Activated CD4-positive, alpha-beta T cell treated with anti-CD3 and anti-CD28 coated beads, Interleukin-2, amount 50 U/mL, for 48 hours (primary cell): ENCODE measurements around the gene FRYL.
"Not testable (repeated sequence)": the region's sequence is repeated elsewhere in the genome, so short reads cannot be mapped to it uniquely, and the experiment has no call there.

Experiments
- DNase-seq, 2 experiments: peaks; one replicate each; pipeline ENCODE4 v3.0.0-alpha.2; 2020

Gene FRYL

GRCh38 chr4:48781968-48782367 lies 1.9 kb upstream of the FRYL start:
- DNase-seq, result no peak

GRCh38 chr4:48780865-48781214 lies 761 bp upstream of the FRYL start:
- DNase-seq, result peak; percentile 38 to 55

GRCh38 chr4:48779095-48779997 lies 733 bp downstream of the FRYL start:
- DNase-seq, result peak; percentile 61 to 67

- no peak for DNase-seq
Measured at GRCh38 chr4:48778431-48779094, 1.5 kb downstream of the FRYL start.

GRCh38 chr4:48777739-48778138 lies 2.3 kb downstream of the FRYL start:
- DNase-seq, result no peak

GRCh38 chr4:48774760-48775710 lies 5.0 kb downstream of the FRYL start:
- no peak for DNase-seq

GRCh38 chr4:48772556-48772955 lies 7.5 kb downstream of the FRYL start:
- DNase-seq, result no peak

- no peak for DNase-seq
Measured at GRCh38 chr4:48767055-48767929, 12.8 kb downstream of the FRYL start.

GRCh38 chr4:48766131-48766792 lies 13.8 kb downstream of the FRYL start:
- no peak for DNase-seq

GRCh38 chr4:48762408-48762807 lies 17.7 kb downstream of the FRYL start:
- no peak for DNase-seq

- no peak for DNase-seq
Measured at GRCh38 chr4:48761286-48761685, 18.8 kb downstream of the FRYL start.

GRCh38 chr4:48758703-48759102 lies 21.4 kb downstream of the FRYL start:
- DNase-seq, result not testable (repeated sequence)

- no peak for DNase-seq
Measured at GRCh38 chr4:48756689-48757220, 23.3 kb downstream of the FRYL start.

GRCh38 chr4:48755281-48755680 lies 24.8 kb downstream of the FRYL start:
- no peak for DNase-seq

- no peak for DNase-seq
Measured at GRCh38 chr4:48753159-48753558, 26.9 kb downstream of the FRYL start.

GRCh38 chr4:48752726-48753125 lies 27.4 kb downstream of the FRYL start:
- no peak for DNase-seq

GRCh38 chr4:48752246-48752645 lies 27.8 kb downstream of the FRYL start:
- DNase-seq, result no peak

GRCh38 chr4:48748949-48749596 lies 31.0 kb downstream of the FRYL start:
- no peak for DNase-seq

- no peak for DNase-seq
Measured at GRCh38 chr4:48746608-48747362, 33.3 kb downstream of the FRYL start.

GRCh38 chr4:48745223-48745622 lies 34.9 kb downstream of the FRYL start:
- DNase-seq, result not testable (repeated sequence)
